Stimulated activated CD8-positive, alpha-beta memory T cell treated with anti-CD3 and anti-CD28 coated beads, Interleukin-15, amount 100 ng/mL, for 24 hours (primary cell): ENCODE data around the gene PKP3.
"Not testable (repeated sequence)": the region's sequence is repeated elsewhere in the genome, so short reads cannot be mapped to it uniquely, and the experiment has no call there.

ENCODE experiments used
- DNase-seq: peaks from one replicate; pipeline ENCODE4 v3.0.0-alpha.2; 2020; ENCODE audit warnings: low read depth

The PKP3 gene

DNA sequence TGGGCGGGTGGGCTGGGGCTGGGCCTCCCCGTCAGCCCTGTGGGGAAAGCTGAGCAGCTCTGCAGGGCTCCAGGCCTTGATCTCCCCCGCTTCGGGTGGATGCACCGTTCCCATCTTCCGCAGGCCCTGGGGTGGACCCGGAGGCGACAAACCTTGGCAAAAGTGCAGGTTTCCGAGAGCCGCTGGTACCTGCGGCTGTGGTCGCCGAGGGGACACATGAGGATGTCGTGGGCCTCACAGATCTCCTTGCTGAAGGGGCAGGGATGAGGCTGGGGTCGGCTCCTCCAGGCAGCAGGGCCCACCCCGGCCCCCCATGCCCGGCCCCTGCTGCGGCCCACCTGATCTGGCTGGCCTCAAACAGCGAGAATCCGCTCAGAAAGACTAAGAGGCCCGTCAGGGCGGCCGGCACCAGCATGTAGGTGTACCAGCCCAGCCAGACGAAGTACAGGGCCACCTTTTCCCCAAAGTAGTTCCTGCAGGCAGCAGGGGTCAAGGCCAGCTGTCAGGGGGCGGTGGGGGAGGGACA is 36.0 kb downstream of the PKP3 start:
- DNase-seq = no peak

DNA sequence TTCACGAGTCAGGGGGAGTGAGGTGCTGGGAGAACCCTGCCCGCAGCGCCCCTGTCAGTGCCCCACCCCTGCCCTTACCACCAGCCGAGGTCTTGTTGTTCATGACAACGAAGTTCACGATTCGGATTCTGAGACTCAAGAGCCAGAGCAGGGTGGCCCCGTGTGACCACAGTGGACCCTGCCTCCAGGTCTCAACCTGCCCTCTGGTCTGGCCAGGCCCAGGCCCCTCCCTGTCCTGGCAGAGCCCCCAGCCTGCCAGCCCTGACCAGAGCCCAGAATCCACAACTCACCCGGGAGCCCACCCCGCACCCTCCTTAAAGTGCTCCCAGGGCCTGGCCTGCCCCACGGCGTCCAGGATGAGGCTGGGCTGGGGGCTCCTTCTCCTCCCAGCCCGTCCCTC is 37.9 kb downstream of the PKP3 start:
- DNase-seq = no peak

DNA sequence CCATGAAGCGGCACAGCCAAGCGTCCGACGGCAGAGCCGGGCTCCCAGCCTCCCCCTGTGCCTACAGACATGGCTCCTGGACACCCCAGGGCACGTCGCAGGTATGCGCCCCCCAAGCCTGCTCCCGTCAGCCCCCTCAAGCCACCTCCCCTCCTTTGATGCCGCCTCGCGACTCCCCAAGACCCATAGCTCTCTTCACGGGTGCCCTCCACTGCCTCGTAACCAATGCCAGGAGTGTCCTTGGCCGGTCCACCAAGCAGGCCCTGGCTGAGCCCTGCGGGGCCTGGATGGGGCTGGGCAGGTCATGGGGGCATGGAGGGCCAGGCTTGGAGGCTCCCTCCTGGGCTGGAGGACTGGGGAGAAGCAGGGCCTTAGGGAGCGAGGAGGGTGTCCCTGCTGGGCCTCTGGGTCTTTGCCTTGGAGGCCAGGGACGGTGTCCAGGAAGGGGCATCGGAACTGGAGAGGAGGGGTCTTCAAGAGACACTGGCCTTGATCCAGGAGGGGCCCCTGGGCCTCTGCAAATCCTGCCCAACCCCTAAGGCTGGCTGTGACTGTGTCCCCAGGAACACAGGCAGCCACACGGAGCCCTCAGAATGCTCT is 38.6 kb downstream of the PKP3 start:
- DNase-seq = no peak

GRCh38 chr11:433111-433510 is 39.1 kb downstream of the PKP3 start:
- DNase-seq = no peak

DNA sequence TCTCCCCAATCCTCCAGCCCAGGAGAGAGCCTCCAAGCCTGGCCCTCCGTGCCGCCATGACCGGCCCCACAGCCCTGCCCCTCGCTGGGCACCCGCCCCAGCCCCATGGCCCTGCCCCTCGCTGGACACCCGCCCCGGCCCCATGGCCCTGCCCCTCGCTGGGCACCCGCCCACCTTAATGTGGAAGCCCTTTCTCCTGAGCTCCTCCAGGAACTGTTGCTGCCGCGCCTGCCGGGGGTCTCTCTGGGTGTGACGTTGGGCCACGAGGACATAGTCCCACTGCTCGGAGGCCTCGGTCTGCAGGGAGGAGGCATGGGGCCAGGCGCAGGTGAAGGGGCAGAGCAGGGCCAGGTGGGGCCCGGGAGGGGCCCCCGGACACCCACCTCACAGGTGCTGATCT is 39.6 kb downstream of the PKP3 start:
- DNase-seq = no peak

GRCh38 chr11:434496-434895 is 40.5 kb downstream of the PKP3 start:
- DNase-seq = no peak

GRCh38 chr11:434999-435740 is 41.2 kb downstream of the PKP3 start:
- DNase-seq = not testable (repeated sequence)

GRCh38 chr11:437228-437870 is 43.3 kb downstream of the PKP3 start:
- DNase-seq = no peak

GRCh38 chr11:438101-438844 is 44.3 kb downstream of the PKP3 start:
- no peak for DNase-seq

- no peak for DNase-seq
Measured at GRCh38 chr11:439315-440064, 45.5 kb downstream of the PKP3 start.

GRCh38 chr11:440065-441042 is 46.3 kb downstream of the PKP3 start:
- no peak for DNase-seq

- no peak for DNase-seq
Measured at GRCh38 chr11:441043-441417, 47.0 kb downstream of the PKP3 start.

DNA sequence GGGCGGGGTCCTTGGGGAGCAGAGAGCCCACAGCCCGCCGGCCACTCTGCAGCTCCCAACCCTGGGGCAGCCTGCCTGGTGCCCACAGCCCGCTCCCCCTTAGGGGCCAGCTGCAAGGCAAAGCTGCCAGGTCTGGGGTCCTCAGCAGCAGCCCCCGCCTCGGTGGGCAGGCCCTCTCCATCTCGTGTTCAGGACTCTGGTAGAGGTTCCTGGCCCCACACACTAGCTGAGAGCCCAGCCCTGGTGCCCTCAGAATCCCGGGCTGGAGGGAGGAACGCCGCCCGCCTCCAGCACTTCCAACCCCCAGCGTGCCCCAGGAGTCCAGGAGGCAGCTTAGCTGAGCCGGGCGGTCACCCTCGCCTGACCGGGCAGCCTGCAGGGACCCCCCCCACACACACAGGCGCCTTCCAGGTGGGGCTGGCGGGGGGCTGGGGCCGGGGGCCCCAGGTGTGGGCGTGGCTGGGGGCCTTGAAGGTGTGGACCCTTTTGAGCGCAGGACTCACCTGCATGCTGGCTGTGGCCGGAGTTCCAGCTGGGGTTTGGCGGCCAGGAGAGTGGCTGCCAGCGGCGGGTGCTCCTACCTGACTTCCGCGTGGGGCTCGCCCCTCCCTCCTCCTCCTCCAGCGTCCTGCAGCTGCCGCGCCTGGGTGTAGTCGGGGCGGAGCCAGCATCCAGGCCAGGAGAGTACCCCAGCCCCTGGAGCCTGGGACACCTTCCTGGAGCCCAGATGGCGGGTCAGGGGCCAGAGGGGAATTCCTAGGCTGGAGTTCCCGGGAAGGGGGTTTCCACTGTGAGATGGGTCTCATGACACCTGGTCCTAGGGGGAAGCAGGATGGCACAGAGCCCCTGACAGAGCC is 47.6 kb downstream of the PKP3 start, which contains the start of gene ANO9:
Gene ANO9, minus strand, starts transcription at position 594 of the 857 bp plus-strand sequence. Its CDS starts 85 bp downstream, at position 509.
- no peak for DNase-seq

GRCh38 chr11:442611-443081 is 48.6 kb downstream of the PKP3 start:
- DNase-seq = no peak

GRCh38 chr11:443542-444199 is 49.7 kb downstream of the PKP3 start:
- DNase-seq = no peak

DNA sequence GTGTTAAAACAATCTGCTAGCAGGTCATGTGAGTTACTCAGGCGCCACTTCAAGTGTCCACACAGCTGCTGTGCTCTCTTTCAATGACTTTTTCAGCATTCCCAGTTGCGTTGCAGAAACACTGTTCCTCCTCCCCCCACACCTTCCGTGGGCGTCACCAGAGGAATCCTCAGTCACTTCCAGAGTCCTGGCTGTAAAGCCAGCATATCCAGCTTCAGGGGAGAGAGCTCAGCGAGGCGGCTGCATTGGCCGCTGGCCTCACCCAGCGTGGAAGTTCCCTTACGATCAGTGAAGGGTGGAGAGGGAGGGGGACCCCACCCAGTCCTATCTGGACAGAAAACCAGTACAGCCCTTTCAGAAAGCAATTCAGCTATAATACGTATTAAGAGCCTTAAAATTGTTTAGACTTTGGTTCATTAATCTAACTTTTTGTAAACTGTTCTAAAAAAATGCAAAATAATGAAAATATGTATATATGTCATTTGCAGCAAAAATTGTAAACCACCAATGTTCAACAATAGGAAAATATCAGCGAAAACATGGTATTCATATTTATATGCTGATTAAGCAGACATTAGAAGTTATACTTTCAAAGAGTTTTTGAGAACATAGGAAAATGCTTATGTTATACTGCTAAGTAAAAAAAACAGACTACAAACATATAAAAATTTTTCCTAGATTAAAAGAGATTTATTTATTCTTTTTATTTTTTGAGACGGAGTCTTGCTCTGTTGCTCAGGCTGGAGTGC is 50.6 kb downstream of the PKP3 start:
- no peak for DNase-seq

DNA sequence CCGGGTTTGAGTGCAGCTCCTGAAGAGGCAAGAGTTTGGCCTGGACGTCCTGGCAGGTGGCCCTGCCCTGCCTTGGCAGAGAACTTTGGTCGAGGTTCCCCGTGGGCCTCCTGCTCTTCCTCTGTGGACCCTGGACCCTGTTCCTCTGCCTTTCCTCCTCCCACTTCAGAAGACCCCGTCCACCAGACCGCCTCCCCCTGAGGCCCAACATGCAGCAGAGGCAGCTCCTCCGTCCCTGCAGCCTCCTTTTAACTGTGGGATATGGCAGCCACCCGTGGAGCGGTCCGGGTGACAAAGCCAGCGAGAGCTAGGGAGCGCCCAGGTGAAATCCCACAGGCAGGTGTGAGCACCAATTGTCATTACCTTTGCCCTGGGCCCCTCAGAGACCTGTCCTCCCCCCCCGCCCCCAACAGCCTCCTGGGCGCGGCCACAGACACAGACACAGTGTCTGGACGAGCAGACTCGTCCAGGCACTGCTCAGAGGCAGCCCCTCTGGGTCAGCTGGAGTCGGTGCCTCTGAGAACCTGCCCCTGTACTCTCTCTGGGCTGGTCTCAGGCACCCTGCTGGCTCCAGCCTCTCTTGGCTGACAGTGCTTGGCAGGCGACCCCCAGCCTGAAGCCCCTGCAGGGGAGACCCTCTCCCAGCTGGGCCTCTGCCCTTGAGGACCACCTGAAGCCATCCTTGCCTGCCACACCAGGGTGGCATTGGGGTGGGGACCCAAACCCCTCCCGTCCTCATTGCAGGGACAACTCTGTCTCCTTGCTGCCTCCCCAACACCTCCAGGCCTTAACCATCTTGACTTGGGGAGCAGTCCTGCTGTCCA is 52.0 kb downstream of the PKP3 start:
- DNase-seq = no peak
